Measurements from ENCODE around the gene KIAA0232.
"Not testable (repeated sequence)": the region's sequence is repeated elsewhere in the genome, so short reads cannot be mapped to it uniquely, and the experiment has no call there.

KIAA0232 gene

DNA sequence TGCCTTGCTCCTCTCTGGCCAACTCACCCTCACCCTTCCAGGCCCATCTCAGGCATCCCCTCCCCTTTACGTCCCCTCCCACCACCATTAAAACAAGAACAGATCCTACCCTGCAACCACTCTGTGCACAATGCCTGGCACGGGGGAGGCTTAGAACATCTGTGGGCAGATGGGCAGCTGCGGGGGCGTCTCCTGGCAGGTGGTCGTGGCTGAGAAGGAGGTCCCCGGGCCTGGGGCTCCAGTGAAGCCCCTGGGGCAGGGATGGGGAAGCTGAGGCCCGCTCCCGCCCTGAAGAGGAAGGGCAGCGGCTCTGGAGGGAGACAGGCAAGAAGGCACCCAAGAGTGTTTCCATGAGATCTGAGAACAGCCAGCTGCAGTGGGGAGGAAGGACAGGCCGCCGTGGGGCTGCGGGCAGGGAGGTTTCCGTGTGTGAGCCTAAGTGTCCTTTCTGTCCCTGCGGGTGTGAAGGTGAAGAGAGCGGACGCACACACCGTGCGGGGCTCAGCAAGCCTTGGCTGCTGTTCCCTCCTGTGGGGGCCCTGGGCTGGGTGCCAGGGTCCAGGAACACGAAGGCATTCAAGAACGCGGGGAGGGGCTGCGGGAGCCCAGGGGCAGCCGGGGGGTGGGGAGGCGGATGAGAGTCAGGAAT lies 119.3 kb downstream of the KIAA0232 start:
- no peak for DNase-seq (ENCODE audit: low read depth in 3 of 3)

- DNase-seq (ENCODE audit: low read depth in 3 of 3) = no peak
Measured at GRCh38 chr4:6902318-6903042, 120.0 kb downstream of the KIAA0232 start.

- DNase-seq (ENCODE audit: low read depth in 3 of 3) = no peak
Measured at GRCh38 chr4:6905516-6906445, 123.3 kb downstream of the KIAA0232 start.

DNA sequence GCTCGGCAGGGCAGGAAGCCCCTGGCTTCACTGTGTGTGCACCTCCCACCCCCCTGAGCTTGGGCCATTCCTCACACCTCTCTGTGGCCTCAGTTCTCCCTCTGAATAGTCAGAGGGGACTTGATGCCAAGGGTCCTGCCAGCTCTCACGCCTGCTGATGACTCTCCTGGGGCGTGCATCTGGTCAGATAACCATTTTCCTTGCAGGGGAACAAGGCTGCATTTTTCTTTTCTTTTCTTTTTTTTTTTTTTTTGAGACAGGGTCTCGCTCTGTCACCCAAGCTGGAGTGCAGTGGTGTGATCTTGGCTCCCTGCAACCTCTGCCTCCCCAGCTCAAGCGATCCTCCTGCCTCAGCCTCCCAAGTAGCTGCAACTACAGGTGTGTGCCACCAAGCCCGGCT lies 124.0 kb downstream of the KIAA0232 start:
- DNase-seq (ENCODE audit: low read depth in 3 of 3) = not testable (repeated sequence)

DNA sequence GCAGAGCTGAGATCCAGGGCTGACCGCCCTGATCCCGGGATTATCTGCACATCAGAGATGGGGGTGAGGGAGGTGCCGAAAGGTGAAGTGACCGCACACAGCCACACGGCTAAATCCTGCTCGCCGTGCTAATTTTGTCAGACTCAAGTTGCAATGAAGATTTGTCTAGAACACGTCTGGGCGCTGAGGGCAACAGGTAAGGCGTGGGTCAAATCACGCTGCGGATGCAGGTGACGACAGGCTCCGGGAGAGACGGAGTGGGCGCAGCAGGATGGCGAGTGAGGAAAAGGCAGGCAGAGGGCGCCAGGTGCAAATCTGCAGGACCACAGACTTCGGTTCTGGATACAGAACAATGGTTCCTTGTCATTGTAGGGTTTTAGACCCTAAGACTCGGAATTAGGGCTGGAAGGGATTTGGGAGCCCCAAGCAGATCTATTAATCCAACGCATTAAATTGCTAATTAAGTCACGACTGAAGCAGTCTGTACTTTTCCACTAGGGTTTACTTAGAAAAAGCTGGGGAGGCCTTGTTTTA lies 125.2 kb downstream of the KIAA0232 start:
- no peak for DNase-seq (ENCODE audit: low read depth in 3 of 3)

DNA sequence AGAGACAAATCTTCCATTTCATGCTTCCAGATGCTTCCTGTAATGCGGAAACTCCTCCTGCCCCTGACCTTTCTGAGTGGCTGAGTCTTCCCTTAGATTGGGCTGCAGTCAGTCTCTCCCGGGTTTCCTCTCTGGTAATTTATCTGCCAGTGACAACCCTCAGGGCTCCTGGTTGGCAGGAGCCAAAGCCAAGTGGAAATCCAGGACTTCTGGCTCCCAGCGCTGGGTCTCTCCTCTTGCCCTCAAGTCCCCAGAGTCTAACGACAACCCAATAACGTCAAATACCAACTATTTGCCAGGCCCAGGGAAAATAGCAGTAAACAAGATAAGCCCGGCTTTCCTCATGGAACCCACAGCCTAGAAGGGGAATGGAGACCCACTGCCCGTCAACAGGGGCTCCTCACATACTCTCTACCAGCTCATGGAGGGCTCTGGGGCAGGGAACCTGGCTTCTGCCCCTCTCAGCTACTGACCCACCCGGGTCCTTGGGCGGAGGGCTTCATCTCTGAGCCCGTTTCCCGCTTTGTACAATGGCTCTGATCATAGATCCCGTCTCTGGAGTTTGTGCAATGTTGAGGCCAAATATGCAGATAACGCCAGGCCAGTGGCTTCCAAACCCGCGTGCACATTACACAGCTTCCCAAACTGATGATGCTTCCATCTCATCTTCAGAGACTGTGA lies 126.0 kb downstream of the KIAA0232 start:
- no peak for DNase-seq (ENCODE audit: low read depth in 3 of 3)

DNA sequence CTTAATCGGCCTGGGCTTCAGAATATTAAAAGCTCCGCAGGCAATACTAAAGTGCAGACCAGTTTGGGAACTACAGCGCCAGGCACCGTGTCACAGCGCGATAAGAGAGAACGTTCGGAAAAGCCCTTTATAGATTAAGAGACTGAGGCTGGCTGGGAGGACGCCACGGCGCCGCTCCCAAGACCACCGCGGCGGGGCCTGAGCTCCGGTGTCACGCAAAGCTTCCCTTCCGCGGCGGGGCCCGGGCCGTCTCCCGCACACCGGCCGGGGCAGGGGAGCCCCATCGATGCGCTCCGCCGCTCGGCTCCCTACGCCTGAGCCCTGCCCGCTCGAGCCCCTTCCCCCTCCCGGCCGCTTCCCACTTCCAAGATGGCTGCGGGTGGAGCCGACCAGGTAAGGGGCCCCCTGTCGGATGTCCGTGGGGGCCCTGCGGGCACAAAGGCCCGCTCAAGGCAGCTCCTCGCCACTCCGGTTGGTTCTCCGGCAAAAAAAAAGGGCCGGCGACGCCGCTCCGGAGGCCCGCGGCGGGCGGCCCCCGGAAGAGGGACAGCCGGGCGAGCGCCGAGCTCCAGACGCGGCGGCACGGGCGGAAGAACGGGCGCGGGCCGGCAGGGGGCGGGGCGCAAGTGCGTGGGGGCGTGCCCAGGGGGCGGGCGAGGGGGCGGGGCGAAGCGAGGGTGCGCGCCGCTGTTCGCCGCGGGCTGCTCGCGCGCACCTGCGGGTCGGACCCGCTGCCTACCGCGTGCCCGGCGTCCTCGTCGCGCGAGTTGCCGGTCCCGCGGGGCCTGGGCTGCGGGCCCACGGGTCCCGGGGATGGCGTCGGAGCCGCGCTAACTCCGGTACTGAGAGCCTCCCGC lies 126.8 kb downstream of the KIAA0232 start, which contains the start of gene TBC1D14:
TSS of gene TBC1D14 (plus strand) at position 714 of the 857 bp plus-strand sequence. CDS start 13,564 bp downstream, outside the sequence.
- DNase-seq (ENCODE audit: low read depth in 3 of 3) = peak; percentile 71 to 83 (median 78)

- DNase-seq (ENCODE audit: low read depth in 3 of 3) = peak in 1 of 3 experiments; percentile 41
Measured at GRCh38 chr4:6909970-6910339, 127.4 kb downstream of the KIAA0232 start.

- DNase-seq (ENCODE audit: low read depth in 3 of 3) = peak in 1 of 3 experiments; percentile 15
Measured at GRCh38 chr4:6910340-6910959, 127.9 kb downstream of the KIAA0232 start.

DNA sequence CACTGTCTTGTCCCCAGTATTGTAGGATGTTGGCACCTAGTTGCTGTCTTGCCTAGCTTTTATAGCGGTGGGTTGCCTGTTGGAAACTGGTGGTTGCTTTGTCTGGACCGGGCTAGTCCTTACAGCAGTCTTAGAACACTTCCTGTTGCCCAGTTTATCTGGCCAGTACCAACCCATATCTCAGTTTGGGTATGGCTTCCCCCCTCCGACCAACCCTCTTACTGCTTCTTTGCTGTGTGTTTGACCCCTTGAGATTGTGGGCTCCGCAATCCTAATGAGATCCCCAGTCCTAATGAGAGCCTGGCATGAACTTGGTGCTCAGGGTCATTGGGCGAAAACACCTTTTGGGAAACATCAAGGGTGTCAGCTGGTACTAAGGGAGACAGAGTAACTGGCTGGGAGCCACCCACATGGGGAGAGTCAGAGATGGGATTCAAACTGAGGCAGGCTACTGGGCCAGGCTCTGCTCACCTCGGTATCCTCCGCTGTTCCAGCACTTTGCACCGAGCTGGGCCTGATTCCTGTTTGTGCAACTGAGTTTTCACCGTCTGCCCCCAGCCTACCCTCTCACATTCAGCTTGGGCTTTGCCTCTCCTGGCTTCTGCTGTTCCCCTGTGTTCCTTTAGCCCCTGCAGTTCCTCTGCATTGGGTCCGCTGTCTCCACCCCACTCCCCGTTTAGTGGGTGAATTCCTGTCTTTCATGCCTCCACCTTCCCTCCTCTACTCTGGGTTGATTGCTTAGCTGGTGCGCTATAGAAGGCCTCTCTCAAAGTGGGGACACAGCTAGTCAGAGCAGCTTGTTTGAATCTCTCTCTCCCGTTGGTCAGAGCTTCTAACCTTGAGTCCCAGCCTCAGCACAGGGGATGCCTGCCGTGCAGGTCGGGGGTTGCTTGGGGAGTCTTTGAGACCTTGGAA lies 128.7 kb downstream of the KIAA0232 start:
- no peak for DNase-seq (ENCODE audit: low read depth in 3 of 3)

- not testable (repeated sequence) for DNase-seq (ENCODE audit: low read depth in 3 of 3)
Measured at GRCh38 chr4:6911917-6912316, 129.4 kb downstream of the KIAA0232 start.

DNA sequence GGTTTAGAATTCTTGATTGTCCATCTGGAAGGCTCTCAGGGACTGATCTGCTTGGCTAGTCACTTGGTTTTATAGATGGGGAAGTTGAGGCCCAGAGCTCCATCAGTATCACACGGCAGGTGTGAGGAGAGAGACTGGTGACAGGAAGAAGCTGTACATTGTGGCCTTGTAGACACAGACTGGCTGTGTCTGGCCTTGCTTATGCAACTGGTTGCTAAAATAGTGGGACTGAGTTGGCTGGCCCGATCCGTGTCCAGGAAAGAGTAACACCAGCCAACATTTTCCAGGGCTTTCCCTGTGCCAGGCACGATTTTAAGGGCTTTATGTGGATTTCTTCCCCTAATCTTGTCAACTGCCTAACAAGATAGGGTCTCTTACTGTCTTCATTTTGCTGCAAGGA lies 129.9 kb downstream of the KIAA0232 start:
- DNase-seq (ENCODE audit: low read depth in 3 of 3) = no peak

DNA sequence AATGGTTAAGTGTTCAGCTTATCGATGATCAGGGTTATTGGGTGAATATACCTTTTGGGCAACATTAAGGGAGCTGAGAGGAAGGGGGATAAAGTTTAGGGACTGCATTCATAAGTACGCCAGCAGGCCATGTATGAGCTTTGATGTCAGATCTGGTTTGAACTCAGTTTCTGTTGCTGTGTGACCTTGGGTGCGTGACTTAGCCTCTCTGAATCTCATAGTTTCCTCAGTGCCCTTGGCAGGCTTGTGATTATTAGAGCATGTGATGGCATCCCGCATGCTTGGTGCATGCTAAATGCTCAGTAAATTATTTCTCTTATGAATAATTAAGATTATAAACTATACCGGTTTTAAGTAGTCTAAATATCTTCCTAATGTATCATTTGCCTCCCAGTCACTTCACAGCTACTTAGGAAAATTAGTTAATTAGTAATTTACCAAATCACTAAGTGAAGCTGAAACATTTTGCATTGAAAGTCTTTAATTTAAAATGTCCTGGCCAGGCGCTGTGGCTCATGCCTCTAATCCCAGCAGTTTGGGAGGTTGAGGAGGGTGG lies 130.9 kb downstream of the KIAA0232 start:
- no peak for DNase-seq (ENCODE audit: low read depth in 3 of 3)

- DNase-seq (ENCODE audit: low read depth in 3 of 3) = no peak
Measured at GRCh38 chr4:6914448-6914847, 131.9 kb downstream of the KIAA0232 start.

- no peak for DNase-seq (ENCODE audit: low read depth in 3 of 3)
Measured at GRCh38 chr4:6915041-6916005, 132.8 kb downstream of the KIAA0232 start.

- DNase-seq (ENCODE audit: low read depth in 3 of 3) = no peak
Measured at GRCh38 chr4:6916069-6916586, 133.6 kb downstream of the KIAA0232 start.

Measured in stimulated activated CD4-positive, alpha-beta T cell treated with anti-CD3 and anti-CD28 coated beads, TNF-alpha, amount 100 ng/mL, for 24 hours (primary cell).